GM12878 (cell line): ENCODE results near the gene MACF1. TPM values are rescaled to one million over a fixed set of nuclear protein-coding genes. Genes with fewer than 3 reads are reported as not detected.

Source experiments
- ATAC-seq: fragments of 200-7000 bp; cut with Tn5 transposase; 3 replicates; pipeline ENCODE4 v1.9.1; 2020; ENCODE audit warnings: mild to moderate bottlenecking, moderate library complexity
- BruUV-seq: library from RNA; stranded (reverse); fragments of 400-500 nt; replicated peaks from 2 replicates; lab custom pipeline; 2021; lab: Mats Ljungman, UMichigan
- CTCF ChIA-PET: fragments of 300-600 bp; sonication (Branson Sonifier 250); formaldehyde crosslinking; extraction: SDS; loops from one replicate; lab custom pipeline; 2021; ENCODE audit warnings: inconsistent platforms; lab: Yijun Ruan, JAX
- POLR2A ChIA-PET: fragments of 350-600 bp; formaldehyde crosslinking; extraction: SDS; loops from one replicate; lab custom pipeline; 2021; ENCODE audit warnings: inconsistent platforms; lab: Charles Lee
- RAD21 ChIA-PET: fragments of 300-600 bp; sonication (Branson Sonifier 250); formaldehyde crosslinking; loops from one replicate; lab custom pipeline; 2023; ENCODE audit warnings: antibody characterized with exemption; ENCODE audit not compliant: unreplicated experiment; lab: Charles Lee
- SMC1A ChIA-PET: fragments of 300-600 bp; sonication (Branson Sonifier 250); formaldehyde crosslinking; loops from one replicate; lab custom pipeline; 2023; ENCODE audit not compliant: unreplicated experiment, uncharacterized antibody; lab: Charles Lee
- DNase-seq: peaks from one replicate; pipeline ENCODE4 v3.0.0-alpha.2; 2011; ENCODE audit warnings: low read depth, low spot score
- FAIRE-seq: peaks from 3 replicates; lab custom pipeline; 2011; peaks lifted over from hg19 to GRCh38; lab: Jason Lieb, UNC
- H2AFZ ChIP-seq: 2 replicates; pipeline ENCODE4 v1.6.0; 2011; ENCODE audit warnings: low read depth, low read length, control low read depth; ENCODE audit not compliant: control insufficient read depth
- H3K27ac ChIP-seq: 2 replicates; pipeline ENCODE4 v1.5.1; 2011; ENCODE audit warnings: control low read depth; ENCODE audit not compliant: control insufficient read depth, insufficient read depth
- H3K27me3 ChIP-seq, 2 experiments: replicated peaks in 1 of 2; 2 replicates each; pipeline versions ENCODE4 v1.6.0 to v1.6.1; 2011; ENCODE audit warnings: low read length in 1 of 2; ENCODE audit not compliant: control insufficient read depth in 2 of 2, insufficient read depth in 2 of 2
- H3K36me3 ChIP-seq, 2 experiments: 2 replicates each; pipeline ENCODE4 v1.5.1; 2011; ENCODE audit warnings: low read length in 1 of 2; ENCODE audit not compliant: control insufficient read depth in 2 of 2, insufficient read depth in 2 of 2
- H3K4me1 ChIP-seq: 2 replicates; pipeline ENCODE4 v1.6.1; 2011; ENCODE audit warnings: mild to moderate bottlenecking, low read length, moderate library complexity, mixed read lengths; ENCODE audit not compliant: control insufficient read depth, insufficient read depth
- H3K4me2 ChIP-seq: 2 replicates; pipeline ENCODE4 v1.6.0; 2011; ENCODE audit warnings: control low read depth; ENCODE audit not compliant: control insufficient read depth, insufficient read depth
- H3K4me3 ChIP-seq: fragments of 200-600 bp; sonication (generic); 2 replicates; pipeline ENCODE4 v1.5.1; 2016
- H3K79me2 ChIP-seq: 2 replicates; pipeline ENCODE4 v1.6.0; 2011; ENCODE audit warnings: low read length; ENCODE audit not compliant: control insufficient read depth, insufficient read depth
- H3K9ac ChIP-seq: 2 replicates; pipeline ENCODE4 v1.8.0; 2011; ENCODE audit warnings: low read length, control low read depth, mixed read lengths; ENCODE audit not compliant: control insufficient read depth, insufficient read depth
- H3K9me3 ChIP-seq: replicated peaks from 3 replicates; pipeline ENCODE4 v1.5.1; 2011; ENCODE audit warnings: mild to moderate bottlenecking, low read length; ENCODE audit not compliant: control insufficient read depth, insufficient read depth
- H4K20me1 ChIP-seq: 2 replicates; pipeline ENCODE4 v1.6.0; 2011; ENCODE audit not compliant: control insufficient read depth, insufficient read depth
- CBX3 ChIP-seq: fragments of 200-600 bp; sonication (generic); IDR thresholded peaks from 2 replicates; pipeline ENCODE4 v1.6.1; 2016; ENCODE audit warnings: low read depth, borderline replicate concordance
- CHD4 ChIP-seq: fragments of 200-600 bp; sonication (generic); IDR thresholded peaks from 2 replicates; pipeline ENCODE4 v1.6.1; 2016; ENCODE audit warnings: mild to moderate bottlenecking
- EGR1 ChIP-seq, 2 experiments: IDR thresholded peaks; 1 replicate in 1 of 2; 2 replicates in 1 of 2; pipeline ENCODE4 v1.6.1; 2011 to 2012; ENCODE audit warnings: low read depth in 2 of 2, low read length in 2 of 2, borderline replicate concordance in 1 of 2, mild to moderate bottlenecking in 1 of 2, moderate library complexity in 1 of 2
- EZH2 ChIP-seq: IDR thresholded peaks from 2 replicates; pipeline ENCODE4 v1.6.1; 2012; ENCODE audit warnings: low read depth, mild to moderate bottlenecking, control low read depth, inconsistent platforms, low read length, borderline replicate concordance; ENCODE audit not compliant: control insufficient read depth
- FOXK2 ChIP-seq: fragments of 450-650 bp; IDR thresholded peaks from 2 replicates; pipeline ENCODE4 v1.6.1; 2017; ENCODE audit warnings: mild to moderate bottlenecking, moderate library complexity
- GABPA ChIP-seq: IDR thresholded peaks from 2 replicates; pipeline ENCODE4 v1.6.1; 2014; ENCODE audit warnings: antibody characterized with exemption, low read depth, mild to moderate bottlenecking, inconsistent platforms
- HDGF ChIP-seq: fragments of 450-650 bp; IDR thresholded peaks from 2 replicates; pipeline ENCODE4 v1.6.1; 2016; ENCODE audit warnings: antibody characterized with exemption
- MXI1 ChIP-seq: fragments of 150-350 bp; IDR thresholded peaks from 2 replicates; pipeline ENCODE4 v1.6.1; 2011; ENCODE audit warnings: low read depth, mild to moderate bottlenecking, inconsistent platforms, low read length, improper control_type of control experiment
- MYC ChIP-seq: IDR thresholded peaks from 2 replicates; pipeline ENCODE4 v1.6.1; 2011; ENCODE audit warnings: mild to moderate bottlenecking, low read length, moderate library complexity, inconsistent platforms; ENCODE audit not compliant: insufficient read depth, insufficient replicate concordance, insufficient read length, severe bottlenecking
- RAD51 ChIP-seq: fragments of 450-650 bp; IDR thresholded peaks from 2 replicates; pipeline ENCODE4 v1.6.1; 2016; ENCODE audit warnings: moderate library complexity, mild to moderate bottlenecking, inconsistent platforms
- RFX5 ChIP-seq: IDR thresholded peaks from 2 replicates; pipeline ENCODE4 v1.6.1; 2011; ENCODE audit warnings: low read depth, low read length, improper control_type of control experiment
- RUNX3 ChIP-seq: IDR thresholded peaks from 2 replicates; pipeline ENCODE4 v1.6.1; 2012; ENCODE audit warnings: low read length, inconsistent platforms
- SMAD1 ChIP-seq: fragments of 450-650 bp; IDR thresholded peaks from 2 replicates; pipeline ENCODE4 v1.6.1; 2018; ENCODE audit warnings: mild to moderate bottlenecking, low read depth; ENCODE audit not compliant: partially characterized antibody
- SP1 ChIP-seq: IDR thresholded peaks from one replicate; pipeline ENCODE4 v1.6.1; 2011; ENCODE audit warnings: low read depth, low read length
- TBL1XR1 ChIP-seq: IDR thresholded peaks from 2 replicates; pipeline ENCODE4 v1.6.1; 2012; ENCODE audit warnings: low read depth, low read length, improper control_type of control experiment
- WGBS: methylation state at CpG from one replicate; pipeline ENCODE4 v1.1.6; 2016; ENCODE audit warnings: low lambda C conversion rate; ENCODE audit not compliant: insufficient replicate concordance, insufficient coverage; ENCODE audit errors: missing lambda C conversion rate; 5-methylcytosine and 5-hydroxymethylcytosine counted together
- in situ Hi-C: fragments of 300-500 bp; cut with MboI; formaldehyde crosslinking; loops from 9 replicates; pipeline ENCODE4 v1.14.3; 2018; ENCODE audit warnings: mixed read lengths
- intact Hi-C: fragments of 100-400 bp; cut with micrococcal nuclease; formaldehyde crosslinking; loops from one replicate; pipeline ENCODE4 v1.14.2; 2022; ENCODE audit not compliant: unreplicated experiment
- polyA plus RNA-seq, 11 experiments: library from polyadenylated mRNA; depleted of rRNA in 4 of 11; unstranded in 6 of 11; stranded (reverse) in 5 of 11; fragments of >200 nt; fragmentation: Nextera tagmentation in 4 of 11; fragmentation: Illumina TruSeq in 1 of 11; extraction: Ambion mirVana in 4 of 11; extraction: Trizol in 1 of 11; gene quantifications; 1 replicate in 1 of 11; 2 replicates in 10 of 11; pipeline versions ENCODE4 v1.2.1 to v1.2.3, GENCODE V29; 2011 to 2016; ENCODE audit warnings: inconsistent platforms in 2 of 11, missing spikeins in 2 of 11, low read depth in 1 of 11
- total RNA-seq, 4 experiments: library from RNA; depleted of rRNA in 3 of 4; stranded (reverse); fragments of >200 nt in 3 of 4; fragmentation: Illumina TruSeq in 1 of 4; extraction: Trizol in 1 of 4; gene quantifications; 2 replicates each; pipeline versions ENCODE4 v1.2.1 to v1.2.3, GENCODE V29; 2013 to 2021
- TF ChIP-seq, protein P1 (sequence below): fragments of 150-350 bp; IDR thresholded peaks from 2 replicates; pipeline ENCODE4 v1.6.1; 2016; ENCODE audit warnings: low read depth, low read length
- TF ChIP-seq, protein P2 (sequence below): fragments of 450-650 bp; IDR thresholded peaks from 2 replicates; pipeline ENCODE4 v1.6.1; 2018; ENCODE audit warnings: borderline replicate concordance, mild to moderate bottlenecking; ENCODE audit not compliant: partially characterized antibody
- TF ChIP-seq, protein P3 (sequence below): IDR thresholded peaks from 2 replicates; pipeline ENCODE4 v1.6.1; 2011; ENCODE audit warnings: low read depth, mild to moderate bottlenecking, low read length, moderate library complexity, borderline replicate concordance; ENCODE audit errors: extremely low read depth

The MACF1 gene
- total and polyA plus RNA-seq, 10 of the 15 experiments (the other 5 are each of a cell fraction or from before 2014, with no cell fraction given): 15.5 to 201 (median 76.9) TPM

DNA sequence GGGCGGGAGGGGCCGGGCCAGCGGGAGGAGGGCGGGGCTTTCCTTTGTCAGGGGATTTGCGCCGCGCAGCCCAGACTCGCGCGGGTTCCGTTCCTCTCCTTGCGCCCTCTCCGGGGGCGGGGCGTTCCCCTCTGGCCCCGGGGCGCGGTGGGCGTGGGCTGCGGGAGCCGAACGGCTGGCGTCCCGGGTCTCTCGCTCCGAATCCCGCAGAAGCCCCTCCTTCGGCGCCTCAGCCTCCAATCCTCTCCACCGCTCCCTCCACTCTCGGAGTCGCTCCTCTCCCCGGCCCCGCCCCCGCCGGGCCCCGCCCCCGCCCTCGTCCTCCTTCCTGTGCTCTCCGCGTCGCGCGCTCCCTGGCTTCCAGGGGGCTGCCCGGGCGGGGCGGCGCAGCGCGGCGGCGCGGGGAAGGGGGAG lies 204.2 kb downstream of the MACF1 start:
- peaks cover 0 to 6% of the 10 kb centered on the region in 2 experiments; a peak in 3 of 4 replicates for H3K36me3 ChIP-seq
- WGBS: 0% methylated on average over 19 of the region's 53 CpGs
- H3K27me3 ChIP-seq: no peaks in the 10 kb centered on the region
- intact Hi-C loops: no loop called here
- ChIA-PET RAD21 (no interaction called here), SMC1A (no interaction called here), POLR2A (no interaction called here), CTCF (no interaction called here)
- peak overlapping the region; percentile 73; the same call in 1 of the 2 replicates for H3K9ac ChIP-seq
- FAIRE-seq: no peak
- peak overlapping the region; percentile 68; the same call in 1 of the 2 replicates for H3K4me2 ChIP-seq
- peak overlapping the region; percentile 63 for H3K4me3 ChIP-seq
- peaks cover 6% of the 10 kb centered on the region; the same call in 1 of the 2 replicates for H4K20me1 ChIP-seq
- peak; percentile 40 for DNase-seq
- no peak overlapping the region for H2AFZ ChIP-seq
- ATAC-seq: peak; percentile 92
- in situ Hi-C loops: no loop called here
- H3K9me3 ChIP-seq: no peaks in the 10 kb centered on the region
- peaks cover 33% of the 10 kb centered on the region for H3K4me1 ChIP-seq
- H3K79me2 ChIP-seq: peaks cover 6% of the 10 kb centered on the region
- no peak overlapping the region for H3K27ac ChIP-seq
- no TSS peak for BruUV-seq
- TF ChIP-seq HDGF (no peak), MXI1 (no peak), SP1 (no peak), FOXK2 (no peak), MYC (no peak), TBL1XR1 (0 out of 2 replicates have a peak, but pooled peaks have one; percentile 23), SMAD1 (no peak), EZH2 (no peak), CHD4 (no peak), CBX3 (no peak), GABPA (no peak), RUNX3 (no peak), RAD51 (no peak), EGR1 (IDR thresholded peaks at IDR 0.05; ENCODE audit: borderline replicate concordance in 1 of 2, low read depth in 2 of 2, low read length in 2 of 2) (peak in 1 of 2 experiments; percentile 54; a peak in 1 of 3 replicates), RFX5 (no peak)
- TF ChIP-seq, protein P1, sequence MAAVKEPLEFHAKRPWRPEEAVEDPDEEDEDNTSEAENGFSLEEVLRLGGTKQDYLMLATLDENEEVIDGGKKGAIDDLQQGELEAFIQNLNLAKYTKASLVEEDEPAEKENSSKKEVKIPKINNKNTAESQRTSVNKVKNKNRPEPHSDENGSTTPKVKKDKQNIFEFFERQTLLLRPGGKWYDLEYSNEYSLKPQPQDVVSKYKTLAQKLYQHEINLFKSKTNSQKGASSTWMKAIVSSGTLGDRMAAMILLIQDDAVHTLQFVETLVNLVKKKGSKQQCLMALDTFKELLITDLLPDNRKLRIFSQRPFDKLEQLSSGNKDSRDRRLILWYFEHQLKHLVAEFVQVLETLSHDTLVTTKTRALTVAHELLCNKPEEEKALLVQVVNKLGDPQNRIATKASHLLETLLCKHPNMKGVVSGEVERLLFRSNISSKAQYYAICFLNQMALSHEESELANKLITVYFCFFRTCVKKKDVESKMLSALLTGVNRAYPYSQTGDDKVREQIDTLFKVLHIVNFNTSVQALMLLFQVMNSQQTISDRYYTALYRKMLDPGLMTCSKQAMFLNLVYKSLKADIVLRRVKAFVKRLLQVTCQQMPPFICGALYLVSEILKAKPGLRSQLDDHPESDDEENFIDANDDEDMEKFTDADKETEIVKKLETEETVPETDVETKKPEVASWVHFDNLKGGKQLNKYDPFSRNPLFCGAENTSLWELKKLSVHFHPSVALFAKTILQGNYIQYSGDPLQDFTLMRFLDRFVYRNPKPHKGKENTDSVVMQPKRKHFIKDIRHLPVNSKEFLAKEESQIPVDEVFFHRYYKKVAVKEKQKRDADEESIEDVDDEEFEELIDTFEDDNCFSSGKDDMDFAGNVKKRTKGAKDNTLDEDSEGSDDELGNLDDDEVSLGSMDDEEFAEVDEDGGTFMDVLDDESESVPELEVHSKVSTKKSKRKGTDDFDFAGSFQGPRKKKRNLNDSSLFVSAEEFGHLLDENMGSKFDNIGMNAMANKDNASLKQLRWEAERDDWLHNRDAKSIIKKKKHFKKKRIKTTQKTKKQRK: no peak
- TF ChIP-seq, protein P2, sequence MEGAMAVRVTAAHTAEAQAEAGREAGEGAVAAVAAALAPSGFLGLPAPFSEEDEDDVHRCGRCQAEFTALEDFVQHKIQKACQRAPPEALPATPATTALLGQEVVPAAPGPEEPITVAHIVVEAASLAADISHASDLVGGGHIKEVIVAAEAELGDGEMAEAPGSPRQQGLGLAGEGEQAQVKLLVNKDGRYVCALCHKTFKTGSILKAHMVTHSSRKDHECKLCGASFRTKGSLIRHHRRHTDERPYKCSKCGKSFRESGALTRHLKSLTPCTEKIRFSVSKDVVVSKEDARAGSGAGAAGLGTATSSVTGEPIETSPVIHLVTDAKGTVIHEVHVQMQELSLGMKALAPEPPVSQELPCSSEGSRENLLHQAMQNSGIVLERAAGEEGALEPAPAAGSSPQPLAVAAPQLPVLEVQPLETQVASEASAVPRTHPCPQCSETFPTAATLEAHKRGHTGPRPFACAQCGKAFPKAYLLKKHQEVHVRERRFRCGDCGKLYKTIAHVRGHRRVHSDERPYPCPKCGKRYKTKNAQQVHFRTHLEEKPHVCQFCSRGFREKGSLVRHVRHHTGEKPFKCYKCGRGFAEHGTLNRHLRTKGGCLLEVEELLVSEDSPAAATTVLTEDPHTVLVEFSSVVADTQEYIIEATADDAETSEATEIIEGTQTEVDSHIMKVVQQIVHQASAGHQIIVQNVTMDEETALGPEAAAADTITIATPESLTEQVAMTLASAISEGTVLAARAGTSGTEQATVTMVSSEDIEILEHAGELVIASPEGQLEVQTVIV: no peak
- TF ChIP-seq, protein P3, sequence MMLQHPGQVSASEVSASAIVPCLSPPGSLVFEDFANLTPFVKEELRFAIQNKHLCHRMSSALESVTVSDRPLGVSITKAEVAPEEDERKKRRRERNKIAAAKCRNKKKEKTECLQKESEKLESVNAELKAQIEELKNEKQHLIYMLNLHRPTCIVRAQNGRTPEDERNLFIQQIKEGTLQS: no peak
